Ectodermal cell (in vitro differentiated cells): Measurements from ENCODE around the gene HPCAL1. TPM values are rescaled to one million over a fixed set of nuclear protein-coding genes. Genes with fewer than 3 reads are reported as not detected.

Source experiments
- H3K27ac ChIP-seq: 2 replicates; pipeline ENCODE4 v1.7.0; 2013; ENCODE audit warnings: mild to moderate bottlenecking, low read depth, low read length; ENCODE audit not compliant: insufficient read depth, poor library complexity, severe bottlenecking
- H3K27me3 ChIP-seq: 2 replicates; pipeline ENCODE4 v1.7.0; 2013; ENCODE audit warnings: mild to moderate bottlenecking, low read length; ENCODE audit not compliant: insufficient read depth, control insufficient read depth, poor library complexity, severe bottlenecking
- H3K36me3 ChIP-seq: one replicate; pipeline ENCODE4 v1.7.0; 2013; ENCODE audit warnings: low read length; ENCODE audit not compliant: control insufficient read depth, insufficient read depth
- H3K4me1 ChIP-seq: one replicate; pipeline ENCODE4 v1.7.0; 2013; ENCODE audit warnings: low read length; ENCODE audit not compliant: control insufficient read depth, insufficient read depth
- H3K4me3 ChIP-seq: 2 replicates; pipeline ENCODE4 v1.7.0; 2013; ENCODE audit warnings: low read depth, low read length, control low read depth; ENCODE audit not compliant: insufficient read depth
- H3K9me3 ChIP-seq: 2 replicates; pipeline ENCODE4 v1.7.0; 2013; ENCODE audit warnings: mild to moderate bottlenecking, low read length, moderate library complexity; ENCODE audit not compliant: control insufficient read depth
- WGBS, 2 experiments: methylation state at CpG; one replicate each; pipeline ENCODE4 v1.1.7; 2013; ENCODE audit warnings: missing lambda C conversion rate in 2 of 2; 5-methylcytosine and 5-hydroxymethylcytosine counted together
- polyA plus RNA-seq, 4 experiments: library from polyadenylated mRNA; stranded (reverse); fragments of 50-300 nt; gene quantifications; one replicate each; pipeline ENCODE4 v1.2.3, GENCODE V29; 2013

Gene HPCAL1
- 10.8 TPM for polyA plus RNA-seq (2013, experiment 1 of 4)
- 8.0 TPM for polyA plus RNA-seq (2013, experiment 2 of 4)
- polyA plus RNA-seq (2013, experiment 3 of 4): 9.1 TPM
- polyA plus RNA-seq (2013, experiment 4 of 4): 11.0 TPM

DNA sequence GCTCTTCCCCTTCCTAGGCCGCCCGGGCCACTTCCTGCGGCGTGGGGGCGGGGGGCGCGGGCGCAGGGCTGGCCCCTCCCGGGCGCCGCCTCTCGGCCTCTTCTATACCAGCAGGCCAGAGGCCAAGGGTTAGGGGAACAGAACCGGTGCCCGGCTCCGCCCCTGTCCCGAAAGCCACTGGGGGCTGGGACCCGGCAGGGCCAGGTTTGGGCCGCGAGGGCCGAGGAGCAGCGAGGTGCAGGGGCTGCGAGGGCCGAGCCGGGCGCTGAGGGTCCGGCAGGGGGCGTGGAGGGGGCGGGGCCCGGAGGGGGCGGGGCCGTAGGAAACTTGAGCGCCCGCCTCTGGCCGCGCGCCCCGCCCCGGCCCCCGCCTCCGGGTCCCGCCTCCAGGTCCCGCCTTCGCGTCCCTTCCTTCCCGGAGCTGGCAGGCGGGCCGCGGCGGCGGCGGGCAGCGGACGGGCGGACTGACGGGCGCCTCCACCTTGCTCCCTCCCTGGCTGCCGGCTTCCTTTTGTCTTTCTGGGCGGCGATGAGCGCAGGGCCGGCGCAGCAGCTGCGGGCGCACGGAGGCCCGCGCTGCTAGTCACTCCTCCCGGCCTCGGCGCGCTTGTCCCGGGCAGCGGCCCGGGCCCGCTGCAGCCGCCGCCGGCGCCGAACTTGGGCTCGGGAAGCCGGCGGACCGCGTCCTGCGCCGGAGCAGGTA lies at the start of gene HPCAL1:
TSS of gene HPCAL1 (plus strand) at position 426 of the 702 bp plus-strand sequence. CDS start 116,854 bp downstream, outside the sequence.
- Histone ChIP-seq H3K36me3 (no peaks in the 10 kb centered on the region), H3K27ac (peak within 1 kb of the TSS; percentile 53), H3K4me3 (peak within 1 kb of the TSS; percentile 57), H3K9me3 (no peaks in the 10 kb centered on the region), H3K4me1 (peaks cover 15% of the 10 kb centered on the region), H3K27me3 (peaks cover 49% of the 10 kb centered on the region)
- WGBS, 2 experiments: 0 to 1% methylated on average over 87 of the region's 87 CpGs

DNA sequence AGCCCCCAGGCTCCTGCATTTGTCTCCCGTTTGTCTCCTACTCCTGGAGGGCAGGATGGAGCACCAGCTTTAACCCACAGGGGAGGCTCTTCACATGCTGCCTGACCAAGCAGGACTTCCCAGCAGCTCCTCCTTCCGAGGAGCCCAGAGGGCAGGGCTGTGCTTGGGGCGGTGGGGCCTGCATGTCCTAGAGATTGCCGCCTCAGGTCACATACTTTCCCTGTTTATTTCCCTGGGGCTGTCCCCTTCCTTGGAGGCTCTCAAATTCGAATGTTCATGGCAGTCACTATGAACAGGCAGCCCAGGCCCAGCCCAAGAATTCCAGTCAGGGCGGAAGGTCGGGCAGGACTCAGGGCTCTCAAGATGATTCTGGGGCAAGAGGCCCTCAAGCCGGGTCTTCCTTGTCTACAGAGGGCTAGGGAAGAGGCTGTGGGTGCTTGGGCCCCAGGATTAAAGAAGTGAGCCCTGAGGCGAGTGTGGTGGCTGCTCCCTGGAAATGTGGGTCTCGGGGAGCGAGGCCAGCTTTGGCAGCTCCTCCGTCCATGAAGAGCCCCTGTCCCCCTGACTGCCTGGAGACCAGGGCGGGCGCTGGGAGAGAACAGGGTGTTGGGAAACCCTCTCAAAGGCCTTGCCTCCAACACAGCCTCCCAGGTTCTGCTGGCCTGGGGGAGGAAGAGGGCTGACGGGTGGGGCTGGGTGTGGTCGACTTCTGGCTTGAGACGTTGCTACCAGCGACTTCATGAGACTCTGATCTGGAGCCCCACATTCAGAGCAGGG lies 48.9 kb upstream of the HPCAL1 start:
- 92% methylated on average over 18 of the region's 18 CpGs for WGBS, 2 experiments
- Histone ChIP-seq H3K27me3 (no peaks in the 10 kb centered on the region), H3K4me3 (no peak overlapping the region), H3K9me3 (no peaks in the 10 kb centered on the region), H3K36me3 (no peaks in the 10 kb centered on the region), H3K4me1 (no peaks in the 10 kb centered on the region), H3K27ac (no peak overlapping the region)

DNA sequence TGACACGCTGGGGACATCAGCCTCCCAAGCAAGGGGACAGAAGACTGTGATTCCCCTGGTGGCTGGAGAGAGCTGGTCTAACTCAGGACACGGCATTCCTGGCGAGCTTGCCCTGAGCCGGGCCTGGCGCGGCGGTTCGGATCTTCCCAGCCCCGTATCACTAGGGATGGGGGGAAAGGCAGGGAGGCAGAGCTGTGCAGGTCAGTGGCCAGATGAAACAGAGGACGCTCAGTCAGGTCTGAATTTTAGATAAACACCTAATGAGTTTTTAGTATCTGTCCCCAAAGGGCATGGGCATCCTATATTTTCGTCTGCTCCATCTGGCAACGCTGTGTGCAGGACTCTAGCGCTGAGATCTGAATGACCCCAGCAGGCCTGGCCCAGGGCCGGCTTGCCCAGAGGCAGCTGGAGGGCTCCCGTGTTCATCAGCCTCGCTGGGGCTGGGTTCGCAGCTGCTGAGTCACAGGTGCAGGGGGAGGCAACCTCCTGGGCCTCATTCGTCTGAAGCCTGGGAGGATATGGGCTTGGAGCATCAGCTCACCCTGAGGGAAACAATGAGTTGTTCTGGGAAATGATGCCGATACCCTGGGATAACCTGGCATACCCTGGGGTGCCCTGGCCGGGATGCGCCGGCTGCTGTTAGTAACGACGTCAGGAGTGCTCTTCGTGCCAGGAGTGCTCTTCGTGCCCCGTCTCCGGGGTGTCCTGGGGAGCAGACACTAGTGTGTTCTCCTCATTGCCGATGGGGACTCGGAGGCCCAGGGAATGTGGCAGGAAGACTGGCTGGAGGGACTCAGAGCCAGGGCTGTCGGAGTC lies 48.1 kb upstream of the HPCAL1 start:
- no peaks in the 10 kb centered on the region for H3K4me1 ChIP-seq
- H3K27ac ChIP-seq: no peak overlapping the region
- WGBS, 2 experiments: 89% methylated on average over 31 of the region's 31 CpGs
- H3K4me3 ChIP-seq: no peak overlapping the region
- no peaks in the 10 kb centered on the region for H3K9me3 ChIP-seq
- H3K27me3 ChIP-seq: no peaks in the 10 kb centered on the region
- no peaks in the 10 kb centered on the region for H3K36me3 ChIP-seq

DNA sequence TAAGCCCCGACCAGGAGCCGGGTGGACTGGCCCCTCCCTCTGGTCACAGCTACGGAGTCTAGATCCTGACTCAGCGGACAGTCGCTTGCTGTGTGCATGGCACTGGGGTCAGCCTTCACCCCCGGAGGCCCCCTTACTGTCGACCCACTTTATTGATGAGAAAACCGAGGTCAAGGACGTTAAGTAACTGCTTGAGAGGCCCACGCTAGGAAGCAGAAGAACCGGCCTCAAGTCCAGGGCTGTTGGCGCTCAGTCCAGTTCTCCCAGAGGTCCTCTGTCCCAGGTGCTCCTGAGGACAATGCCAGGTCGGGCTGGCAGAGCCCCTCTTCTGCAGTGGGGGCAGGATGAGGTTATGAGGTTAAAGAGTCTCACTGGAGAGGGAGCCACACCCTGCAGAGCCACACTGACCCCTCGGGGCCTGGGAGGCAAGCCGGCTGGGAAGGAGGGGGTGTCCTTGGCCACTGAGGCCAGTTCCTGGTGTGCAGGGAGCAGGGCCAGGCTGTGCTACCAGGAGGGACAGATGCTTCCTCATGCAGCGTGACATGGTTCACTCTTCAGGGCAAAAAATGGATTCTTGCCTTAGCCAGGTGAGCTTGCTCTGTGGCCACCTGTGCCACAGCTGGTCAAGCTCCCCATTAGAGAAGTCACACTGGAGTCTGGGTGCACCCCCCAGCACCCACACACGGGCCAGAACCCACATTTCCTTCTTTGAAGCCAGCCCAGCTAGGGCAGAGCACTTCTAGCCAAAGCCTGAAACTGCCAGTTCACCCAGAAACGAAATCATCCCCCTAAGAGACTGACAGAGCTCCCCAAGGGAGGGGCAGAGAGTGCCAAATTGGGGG lies 47.3 kb upstream of the HPCAL1 start:
- 91 to 93% methylated on average over 18 of the region's 18 CpGs for WGBS, 2 experiments

DNA sequence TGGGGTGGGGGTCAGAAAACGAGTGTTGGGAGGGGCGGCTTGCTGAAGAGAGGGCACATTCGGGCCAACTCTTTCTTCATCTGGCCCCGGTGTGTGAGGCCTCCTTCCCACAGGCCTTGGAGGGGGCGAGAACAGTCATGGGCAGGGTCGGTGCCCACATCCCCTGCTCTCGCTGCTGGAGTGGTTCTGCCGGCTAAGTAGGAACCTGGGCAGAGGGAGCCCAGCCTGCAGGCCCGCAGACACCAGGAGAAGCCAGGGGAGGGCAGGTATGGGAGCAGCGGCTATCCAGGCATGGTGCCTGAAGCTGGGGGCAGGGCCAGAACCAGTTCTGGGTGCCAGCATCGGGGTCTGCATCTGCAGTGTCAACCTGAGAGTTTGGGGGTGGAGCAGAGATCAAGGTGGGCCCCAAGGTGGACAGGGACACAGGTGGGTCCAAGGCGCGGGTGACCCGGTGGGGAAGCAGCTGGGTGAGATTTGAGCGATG lies 46.6 kb upstream of the HPCAL1 start:
- H3K4me3 ChIP-seq: no peak overlapping the region
- H3K27ac ChIP-seq: no peak overlapping the region
- no peaks in the 10 kb centered on the region for H3K9me3 ChIP-seq
- H3K36me3 ChIP-seq: no peaks in the 10 kb centered on the region
- H3K27me3 ChIP-seq: no peaks in the 10 kb centered on the region
- no peaks in the 10 kb centered on the region for H3K4me1 ChIP-seq
- 90 to 91% methylated on average over 15 of the region's 15 CpGs for WGBS, 2 experiments

More for the DNA sequence above, 47.3 kb upstream of the HPCAL1 start:
- H3K4me1 ChIP-seq: no peaks in the 10 kb centered on the region
- no peak overlapping the region for H3K27ac ChIP-seq
- H3K27me3 ChIP-seq: no peaks in the 10 kb centered on the region
- H3K4me3 ChIP-seq: no peak overlapping the region
- H3K9me3 ChIP-seq: no peaks in the 10 kb centered on the region
- no peaks in the 10 kb centered on the region for H3K36me3 ChIP-seq

DNA sequence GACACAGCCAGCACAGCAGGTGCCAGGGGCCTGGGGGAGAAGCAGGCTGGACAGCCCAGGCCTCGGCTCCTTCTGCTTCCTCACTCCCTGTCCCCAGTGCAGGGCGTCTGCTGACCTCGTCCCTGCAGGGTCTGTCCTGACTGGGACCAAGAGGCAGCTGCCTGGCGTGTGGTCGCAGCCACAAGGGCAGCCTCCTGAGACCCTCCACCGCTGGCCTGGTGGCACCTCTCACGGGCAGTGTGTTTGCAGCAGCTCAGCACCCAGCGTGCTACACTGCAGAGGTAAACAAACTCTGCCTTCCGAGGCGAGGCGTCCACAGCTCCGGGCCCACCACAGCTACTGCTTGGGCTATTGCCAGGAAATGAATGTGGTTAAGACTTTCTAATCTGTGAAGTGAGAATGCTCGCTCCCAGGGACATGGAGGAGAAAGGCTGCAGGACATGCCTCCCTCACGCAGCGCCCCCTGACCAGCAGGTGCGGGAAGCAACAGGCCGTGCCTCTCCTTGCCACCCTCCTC lies 46.1 kb upstream of the HPCAL1 start:
- 91 to 93% methylated on average over 17 of the region's 17 CpGs for WGBS, 2 experiments
- Histone ChIP-seq H3K36me3 (no peaks in the 10 kb centered on the region), H3K27ac (no peak overlapping the region), H3K4me3 (no peak overlapping the region), H3K9me3 (no peaks in the 10 kb centered on the region), H3K27me3 (no peaks in the 10 kb centered on the region), H3K4me1 (no peaks in the 10 kb centered on the region)

DNA sequence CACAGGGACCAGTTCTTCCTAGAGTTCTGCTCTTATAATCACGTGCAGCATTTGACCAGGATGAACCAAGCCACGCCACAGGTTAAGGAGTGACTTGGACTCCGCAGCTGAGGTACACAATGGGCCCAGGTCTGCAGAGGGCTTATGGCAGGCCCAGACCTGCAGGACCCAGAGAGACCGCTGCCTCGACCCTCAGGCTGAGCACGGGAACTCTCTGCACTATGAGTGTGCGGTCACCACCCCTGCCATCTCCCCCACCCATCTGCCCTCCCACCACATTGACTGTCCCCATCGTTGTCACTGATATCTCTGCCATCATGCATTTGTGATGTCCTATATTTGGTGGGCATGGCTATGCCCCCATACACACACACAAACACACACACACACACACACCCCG lies 45.7 kb upstream of the HPCAL1 start:
- 91 to 92% methylated on average over 9 of the region's 9 CpGs for WGBS, 2 experiments
- Histone ChIP-seq H3K4me1 (no peaks in the 10 kb centered on the region), H3K4me3 (no peak overlapping the region), H3K27me3 (no peaks in the 10 kb centered on the region), H3K36me3 (no peaks in the 10 kb centered on the region), H3K27ac (no peak overlapping the region), H3K9me3 (no peaks in the 10 kb centered on the region)

DNA sequence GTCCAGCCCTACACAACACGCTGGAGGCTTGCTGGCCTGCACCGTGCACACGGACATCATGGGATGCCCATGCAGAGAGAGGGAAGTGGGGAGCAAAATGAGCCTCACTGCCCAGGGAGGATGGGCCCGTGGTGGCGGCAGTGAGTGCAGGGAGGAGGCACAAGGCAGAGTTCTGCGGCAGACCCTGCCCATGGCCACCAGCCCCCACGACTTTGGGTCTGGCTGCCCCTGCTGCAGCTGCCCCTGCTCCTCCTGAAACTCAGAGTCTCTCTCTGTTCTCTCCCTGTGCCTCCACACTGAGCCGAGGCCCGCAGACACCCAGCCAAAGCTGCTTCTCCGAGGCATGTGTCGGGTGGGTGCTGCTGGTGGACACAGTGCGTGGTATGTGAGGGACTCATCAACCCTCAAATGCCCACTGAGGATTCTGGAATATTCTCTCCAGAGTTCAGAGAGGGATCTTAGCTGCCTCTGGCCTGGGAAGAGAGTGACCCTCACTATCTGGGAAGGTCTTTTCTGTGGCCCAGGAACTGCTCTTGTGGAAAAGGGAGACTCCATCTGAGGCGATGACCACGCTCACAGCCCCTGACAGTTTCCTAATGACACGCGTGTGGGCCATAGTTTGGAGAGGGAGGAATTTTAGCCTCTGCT lies 45.1 kb upstream of the HPCAL1 start:
- WGBS, 2 experiments: 93 to 94% methylated on average over 16 of the region's 16 CpGs
- H3K27ac ChIP-seq: no peak overlapping the region
- no peak overlapping the region for H3K4me3 ChIP-seq
- H3K9me3 ChIP-seq: no peaks in the 10 kb centered on the region
- H3K4me1 ChIP-seq: no peaks in the 10 kb centered on the region
- no peaks in the 10 kb centered on the region for H3K36me3 ChIP-seq
- H3K27me3 ChIP-seq: no peaks in the 10 kb centered on the region

DNA sequence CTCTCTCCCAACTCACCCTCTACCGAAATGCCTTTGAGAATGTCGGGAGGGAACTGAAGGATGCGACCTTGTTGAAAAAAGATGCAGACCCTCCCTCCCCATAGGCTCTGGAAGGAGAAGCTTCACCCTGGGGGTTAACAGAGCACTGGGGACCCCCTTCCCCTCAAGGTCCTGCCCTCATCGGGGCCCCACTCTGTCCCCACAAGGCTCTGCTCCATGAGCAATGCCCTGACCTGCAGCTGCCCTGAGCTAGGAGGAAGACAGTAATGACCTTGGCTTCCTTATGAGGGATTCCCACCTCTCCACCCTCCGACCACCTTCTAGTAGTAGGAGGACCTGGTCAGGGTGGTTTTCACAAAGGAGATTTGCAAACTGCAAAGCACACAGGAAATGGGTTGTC lies 44.4 kb upstream of the HPCAL1 start:
- H3K9me3 ChIP-seq: no peaks in the 10 kb centered on the region
- H3K27ac ChIP-seq: no peak overlapping the region
- no peaks in the 10 kb centered on the region for H3K4me1 ChIP-seq
- no peak overlapping the region for H3K4me3 ChIP-seq
- H3K27me3 ChIP-seq: no peaks in the 10 kb centered on the region
- 89 to 94% methylated on average over 5 of the region's 5 CpGs for WGBS, 2 experiments
- H3K36me3 ChIP-seq: no peaks in the 10 kb centered on the region
